Retina (tissue), 1 donor: Measurements from ENCODE around the gene PHB1.
"Not testable (repeated sequence)": the region's sequence is repeated elsewhere in the genome, so short reads cannot be mapped to it uniquely, and the experiment has no call there.

ENCODE experiments used
- DNase-seq: peaks from one replicate; pipeline ENCODE4 v3.0.0-alpha.2; 2016

PHB1 gene

DNA sequence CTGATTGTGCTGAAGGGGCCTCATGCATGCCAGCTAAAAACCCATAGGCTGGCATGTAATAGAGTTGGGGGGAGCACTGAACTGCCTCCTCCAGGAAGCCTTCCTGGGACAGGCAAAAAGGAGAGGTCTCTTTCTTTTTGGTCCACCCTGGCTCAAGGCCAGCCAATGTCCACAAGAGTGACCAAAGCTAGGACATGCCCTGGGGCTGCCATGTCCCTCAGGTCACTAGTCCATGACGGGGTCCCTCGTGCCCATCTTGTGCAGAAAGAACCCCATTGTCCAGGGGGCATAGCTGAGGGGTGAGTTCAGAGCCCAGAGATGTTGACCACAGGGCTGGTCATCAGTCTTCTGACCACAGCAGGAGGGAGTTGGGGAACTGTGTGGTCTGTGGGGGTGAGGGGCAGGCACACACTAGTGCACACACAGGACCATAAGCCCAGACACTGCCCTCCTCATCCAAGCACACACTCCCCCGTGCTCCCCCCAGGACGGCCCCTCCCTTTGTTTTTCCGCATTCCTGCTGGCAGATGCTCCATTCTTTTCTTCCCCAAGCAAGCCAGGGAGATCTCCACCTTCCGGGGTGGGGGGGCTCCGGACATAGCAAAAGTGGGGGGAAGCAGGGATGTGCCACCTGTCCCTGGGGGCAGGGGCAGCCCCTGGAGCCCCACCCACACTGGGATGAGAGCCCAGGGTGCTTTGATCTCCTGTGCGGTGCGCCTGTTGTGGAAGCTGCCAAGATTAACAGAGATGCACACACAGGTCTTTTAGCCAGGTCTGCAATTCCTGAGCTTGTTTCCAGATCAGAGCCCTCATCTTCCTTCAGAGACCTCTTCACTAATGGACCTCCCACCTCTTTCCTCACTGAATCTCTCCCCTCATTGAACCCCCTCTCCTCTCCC lies 25.2 kb upstream of the PHB1 start:
- no peak for DNase-seq

DNA sequence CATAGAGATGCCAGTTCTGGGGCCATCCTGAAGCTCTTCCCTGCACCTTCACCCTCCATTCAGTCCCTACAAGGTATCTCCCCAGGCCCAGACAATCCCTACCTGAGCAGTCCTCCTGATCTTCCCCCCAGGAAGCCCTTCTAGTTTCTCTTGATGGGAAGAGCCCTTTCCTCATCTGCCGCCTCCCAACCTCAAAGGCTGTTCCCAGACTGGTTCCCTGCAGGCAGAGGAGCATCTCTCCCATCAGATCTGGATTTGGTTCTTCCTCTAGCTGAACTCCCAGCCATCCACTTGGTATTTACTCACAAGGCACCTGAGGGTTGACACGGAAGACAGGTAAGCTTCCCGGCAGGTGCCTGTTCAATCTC lies 24.6 kb upstream of the PHB1 start:
- no peak for DNase-seq

DNA sequence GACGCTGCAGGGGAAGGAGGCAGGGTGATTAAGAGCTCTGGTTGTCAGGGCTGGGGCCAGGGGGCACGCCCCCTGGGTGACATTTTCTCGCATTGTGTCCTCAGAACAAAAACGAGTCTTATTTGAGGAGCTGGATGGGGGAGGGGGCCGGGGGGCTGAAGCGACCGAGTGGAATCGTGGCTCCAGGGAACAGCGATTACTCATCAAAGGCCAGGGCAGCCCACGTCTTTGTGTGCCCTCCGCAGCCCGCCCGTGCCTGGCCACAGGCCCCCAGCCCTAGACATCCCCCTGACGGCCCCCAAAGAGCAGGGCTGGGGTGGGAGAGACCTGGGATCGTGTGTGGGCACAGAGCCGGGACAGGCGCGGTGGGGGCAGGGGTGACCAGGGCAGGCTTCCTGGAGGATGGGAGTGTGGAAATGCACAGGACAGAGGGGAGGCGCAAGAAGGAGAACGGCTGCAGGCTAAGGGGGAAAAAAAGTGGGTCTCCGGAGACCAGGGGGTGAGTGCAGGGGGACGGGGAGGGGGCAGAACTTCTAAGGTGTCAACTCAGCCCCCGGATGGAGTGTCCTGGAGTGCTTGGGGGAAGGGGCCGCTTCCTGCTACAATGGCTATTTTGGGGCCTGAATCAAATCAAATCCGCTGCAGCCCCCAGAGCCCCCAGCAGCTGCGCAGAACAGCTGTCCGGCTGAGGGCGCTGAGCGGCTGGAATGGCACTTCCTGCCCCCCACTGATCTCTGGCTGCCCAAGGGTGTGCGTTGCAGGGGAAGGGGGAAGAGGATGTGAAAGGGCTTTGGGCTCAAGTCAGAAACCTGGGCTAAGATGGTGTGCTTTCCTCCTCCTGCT lies 24.0 kb upstream of the PHB1 start:
- peak; percentile 88 for DNase-seq

DNA sequence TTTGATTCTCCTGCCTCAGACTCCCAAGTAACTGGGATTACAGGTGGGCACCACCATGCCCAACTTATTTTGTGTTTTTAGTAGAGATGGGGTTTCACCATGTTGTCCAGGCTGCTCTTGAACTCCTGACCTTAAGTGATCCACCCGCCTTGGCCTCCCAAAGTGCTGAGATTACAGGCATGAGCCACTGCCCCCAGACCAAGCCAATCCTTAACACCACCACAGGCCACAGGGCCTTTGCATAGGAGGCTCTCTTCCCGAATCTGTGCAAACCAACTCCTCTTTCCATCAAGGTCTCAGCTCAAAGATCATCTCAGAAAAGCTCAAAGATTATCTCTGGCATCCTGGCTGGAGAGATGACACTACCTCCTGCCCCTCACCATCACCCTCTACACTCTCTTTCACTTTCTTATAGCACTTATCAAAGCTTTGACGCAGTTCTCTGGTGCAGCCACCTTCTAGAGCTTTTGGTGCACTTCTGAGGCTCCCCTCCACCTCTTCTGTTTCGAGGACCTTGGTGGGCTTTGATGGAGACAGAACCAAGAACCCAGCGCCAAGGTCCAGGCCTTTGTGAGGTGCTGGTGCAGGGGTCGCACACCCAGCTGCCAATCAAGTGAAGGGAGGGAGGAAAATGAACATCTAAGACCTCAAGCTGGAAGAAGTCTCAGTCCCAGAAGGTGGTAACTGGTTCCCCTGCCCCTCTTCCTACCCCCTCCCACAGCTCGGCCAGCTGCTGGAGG lies 23.2 kb upstream of the PHB1 start:
- DNase-seq = no peak

DNA sequence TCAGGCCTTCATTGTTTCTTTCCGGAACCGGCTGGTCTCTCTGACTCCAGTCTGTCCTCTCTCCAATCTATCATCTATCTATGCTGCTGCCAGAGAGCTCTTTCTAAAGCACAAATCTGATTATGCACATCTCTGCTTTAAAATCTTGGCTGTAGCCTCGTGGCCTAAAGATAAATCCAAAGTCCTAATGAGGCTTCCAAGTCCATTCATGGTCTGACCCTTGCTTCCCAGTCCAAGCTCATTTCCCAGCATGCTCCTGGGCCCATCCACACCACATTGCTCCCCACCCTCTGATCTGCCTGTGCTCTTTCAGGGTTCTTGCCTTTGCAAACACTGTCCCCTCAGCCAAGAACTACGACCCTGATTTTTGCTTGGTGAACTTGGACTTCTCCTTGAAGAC lies 21.5 kb upstream of the PHB1 start:
- no peak for DNase-seq

DNA sequence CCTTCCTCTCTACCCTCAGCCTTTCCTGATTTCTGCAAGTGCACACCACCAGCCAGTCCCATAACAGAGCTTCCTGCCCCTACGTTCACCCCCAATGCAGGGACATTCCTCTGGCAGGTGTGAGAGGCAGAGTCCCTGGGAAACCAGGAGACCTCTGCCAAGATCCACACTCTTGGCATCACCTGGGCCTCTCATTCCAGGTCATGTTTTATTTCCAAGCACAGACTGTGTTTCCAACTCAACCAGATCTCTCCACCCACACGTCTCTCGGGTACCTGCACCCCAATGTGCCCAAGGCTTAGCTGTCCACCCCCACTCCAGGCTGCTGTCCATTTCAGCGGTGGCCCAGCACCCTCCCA lies 21.0 kb upstream of the PHB1 start:
- DNase-seq = no peak

DNA sequence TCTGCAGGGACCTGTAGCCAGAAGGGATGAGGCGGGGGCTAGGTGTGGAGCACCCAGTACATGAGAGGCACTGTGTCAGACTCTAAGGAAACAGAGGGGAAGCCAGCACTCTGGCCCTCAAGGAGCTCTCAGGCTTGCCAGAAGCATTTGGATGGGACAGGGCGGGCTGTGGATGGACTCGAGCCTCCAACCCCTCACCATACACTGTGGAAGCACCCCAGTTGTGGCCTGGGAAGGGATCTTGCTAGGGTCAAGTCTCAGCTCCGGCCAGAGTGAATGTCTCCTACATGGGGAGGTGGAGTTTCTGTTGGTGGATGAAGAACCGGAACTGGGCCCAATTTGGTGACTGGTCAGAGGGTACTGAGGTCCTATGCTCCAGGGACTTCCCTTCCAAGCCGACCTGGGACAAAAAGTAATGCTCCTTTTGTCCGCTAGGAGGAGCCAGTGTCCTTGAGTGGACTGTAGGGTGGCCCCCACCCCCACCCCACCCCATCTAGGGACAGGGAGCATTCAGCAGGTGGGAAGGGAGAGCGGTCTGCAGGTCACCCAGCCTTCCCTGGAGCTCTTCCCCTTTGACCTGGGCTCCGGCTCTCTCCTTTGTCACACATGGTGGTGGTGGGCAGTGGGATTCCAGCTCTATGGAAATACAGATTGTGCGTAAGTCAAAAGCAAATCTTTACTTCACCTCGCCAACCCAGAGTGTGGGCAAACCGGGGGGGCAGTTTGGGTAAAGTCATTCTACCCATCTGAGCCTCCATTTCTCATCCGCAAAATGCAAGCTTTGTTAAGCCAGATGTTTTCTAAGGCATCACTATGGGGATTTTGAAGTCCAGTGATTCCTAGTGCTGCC lies 20.4 kb upstream of the PHB1 start:
- peak; percentile 67 for DNase-seq

DNA sequence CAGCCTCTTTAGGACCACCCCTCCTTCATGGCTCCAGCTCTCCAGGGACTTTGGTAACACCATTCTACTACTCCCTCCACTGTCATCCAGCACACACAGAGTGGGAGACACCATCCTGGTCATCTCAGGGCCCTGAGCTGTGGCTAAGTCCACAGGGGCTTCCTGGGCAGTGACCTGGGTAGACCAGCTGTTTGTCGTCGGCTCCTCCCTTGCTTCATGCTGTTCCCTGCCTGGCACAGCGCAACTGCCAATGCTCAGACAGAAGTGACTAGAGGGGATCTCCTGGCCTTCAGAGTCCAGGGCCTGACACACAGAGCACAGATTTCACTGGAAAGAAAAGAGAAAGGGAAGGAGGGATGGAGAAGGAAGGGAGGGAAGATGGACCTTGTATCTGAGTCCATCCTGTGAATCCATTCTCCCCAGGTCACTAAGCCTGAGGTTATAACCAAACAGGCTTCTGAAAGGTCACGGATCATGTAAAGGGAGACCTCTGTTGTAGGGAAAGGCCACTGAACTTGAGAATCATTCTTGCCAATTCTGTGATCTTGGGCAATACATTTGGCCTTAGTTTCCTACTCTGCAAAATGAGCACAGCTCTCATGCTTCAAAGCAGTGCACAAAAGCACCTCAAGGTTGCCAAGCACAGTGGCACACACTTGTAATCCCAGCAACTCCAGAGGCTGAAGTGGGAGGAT lies 18.5 kb upstream of the PHB1 start:
- DNase-seq = no peak

DNA sequence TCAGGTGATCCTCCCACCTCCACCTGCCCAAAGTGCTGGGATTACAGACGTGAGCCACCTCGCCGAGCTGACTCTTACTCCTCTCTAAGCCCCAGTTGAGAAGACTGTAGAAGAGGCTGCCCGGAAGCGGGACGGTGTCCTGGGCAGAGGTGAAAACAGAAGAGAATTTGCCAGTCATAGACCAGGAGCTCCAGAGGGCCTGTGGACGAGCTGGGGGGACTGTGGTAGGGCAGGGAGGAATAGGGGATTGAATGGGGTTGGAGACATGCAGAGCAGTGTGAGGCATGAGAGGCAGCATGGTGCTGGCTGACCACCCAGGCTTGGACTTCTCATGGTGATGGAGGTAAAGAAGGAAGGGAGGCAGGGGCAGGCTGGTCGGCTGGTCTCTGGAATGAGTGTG lies 17.1 kb upstream of the PHB1 start:
- DNase-seq = no peak

DNA sequence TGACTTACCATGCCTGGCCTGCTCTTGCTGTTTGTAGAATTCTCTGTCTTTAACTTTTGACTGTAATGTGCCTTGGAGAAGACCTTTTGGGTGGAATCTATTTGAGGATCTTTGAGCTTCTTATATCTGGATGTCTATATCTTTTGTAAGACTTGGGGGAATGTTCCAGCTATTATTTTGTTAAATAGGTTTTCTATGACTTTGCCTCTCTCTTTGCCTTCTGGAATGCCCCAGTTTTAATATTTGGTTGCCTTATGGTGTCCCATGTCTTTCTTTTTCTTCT lies 10.3 kb upstream of the PHB1 start:
- DNase-seq = no peak

DNA sequence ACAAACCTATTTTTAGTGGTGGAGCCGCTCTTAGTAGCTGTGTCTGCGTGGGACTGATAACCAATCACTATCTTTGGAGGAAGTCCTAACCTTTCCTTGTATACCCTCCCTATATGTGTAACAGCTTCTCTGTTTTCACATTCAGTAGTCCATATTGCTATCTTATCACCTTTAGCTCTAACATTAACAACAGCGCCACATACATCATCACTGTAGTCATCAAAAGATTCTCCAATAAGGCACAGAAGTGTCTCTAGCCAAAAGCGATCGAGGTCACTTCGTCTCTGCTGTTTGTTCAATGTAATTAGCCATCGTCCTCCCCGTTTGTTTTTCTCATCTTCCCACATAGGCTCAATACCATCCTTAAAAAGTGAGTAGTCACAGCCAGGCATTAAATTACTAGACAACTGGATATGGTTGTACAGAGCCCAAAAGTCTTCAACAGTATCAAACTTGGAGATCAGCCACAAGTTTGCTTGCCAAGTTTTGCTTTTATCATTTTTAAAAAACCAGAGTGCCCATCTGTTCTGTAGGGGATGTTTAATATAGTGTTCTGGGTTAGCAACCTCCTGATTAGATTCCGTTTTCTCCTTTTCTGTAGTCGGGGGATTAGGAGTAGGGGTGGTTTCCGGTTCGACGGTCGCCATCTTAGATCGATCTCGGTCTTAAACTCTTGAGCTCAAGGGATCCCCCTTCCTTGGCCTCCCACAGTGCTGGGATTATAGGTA lies 9.8 kb upstream of the PHB1 start:
- DNase-seq = not testable (repeated sequence)

DNA sequence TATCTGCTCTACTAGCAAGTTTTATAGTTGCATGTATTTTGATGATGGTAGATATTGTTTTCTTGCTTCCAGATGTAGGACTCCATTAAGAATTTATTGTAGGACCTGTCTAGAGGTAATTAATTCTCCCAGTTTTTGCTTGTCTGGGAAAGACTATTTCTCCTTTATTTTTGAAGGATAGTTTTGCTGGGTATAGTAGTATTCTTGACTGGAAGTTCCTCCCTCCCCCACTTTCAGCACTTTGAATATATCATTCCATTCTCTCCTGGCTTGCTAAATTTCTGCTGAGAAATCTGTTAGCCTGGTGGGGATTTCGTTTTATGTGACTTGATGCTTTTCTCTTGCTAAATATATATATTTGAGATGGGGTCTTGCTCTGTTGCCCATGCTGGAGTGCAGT lies 8.0 kb upstream of the PHB1 start:
- no peak for DNase-seq

DNA sequence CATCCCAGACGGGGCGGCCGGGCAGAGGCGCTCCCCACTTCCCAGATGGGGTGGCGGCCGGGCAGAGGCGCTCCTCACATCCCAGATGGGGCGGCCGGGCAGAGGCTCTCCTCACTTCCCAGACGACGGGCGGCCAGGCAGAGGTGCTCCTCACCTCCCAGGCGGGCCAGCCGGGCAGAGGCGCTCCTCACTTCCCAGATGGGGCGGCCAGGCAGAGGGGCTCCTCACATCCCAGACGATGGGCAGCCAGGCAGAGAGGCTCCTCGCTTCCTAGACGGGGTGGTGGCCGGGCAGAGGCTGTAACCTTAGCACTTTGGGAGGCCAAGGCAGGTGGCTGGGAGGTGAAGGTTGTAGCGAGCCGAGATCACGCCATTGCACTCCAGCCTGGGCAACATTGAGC lies 5.1 kb upstream of the PHB1 start:
- not testable (repeated sequence) for DNase-seq

DNA sequence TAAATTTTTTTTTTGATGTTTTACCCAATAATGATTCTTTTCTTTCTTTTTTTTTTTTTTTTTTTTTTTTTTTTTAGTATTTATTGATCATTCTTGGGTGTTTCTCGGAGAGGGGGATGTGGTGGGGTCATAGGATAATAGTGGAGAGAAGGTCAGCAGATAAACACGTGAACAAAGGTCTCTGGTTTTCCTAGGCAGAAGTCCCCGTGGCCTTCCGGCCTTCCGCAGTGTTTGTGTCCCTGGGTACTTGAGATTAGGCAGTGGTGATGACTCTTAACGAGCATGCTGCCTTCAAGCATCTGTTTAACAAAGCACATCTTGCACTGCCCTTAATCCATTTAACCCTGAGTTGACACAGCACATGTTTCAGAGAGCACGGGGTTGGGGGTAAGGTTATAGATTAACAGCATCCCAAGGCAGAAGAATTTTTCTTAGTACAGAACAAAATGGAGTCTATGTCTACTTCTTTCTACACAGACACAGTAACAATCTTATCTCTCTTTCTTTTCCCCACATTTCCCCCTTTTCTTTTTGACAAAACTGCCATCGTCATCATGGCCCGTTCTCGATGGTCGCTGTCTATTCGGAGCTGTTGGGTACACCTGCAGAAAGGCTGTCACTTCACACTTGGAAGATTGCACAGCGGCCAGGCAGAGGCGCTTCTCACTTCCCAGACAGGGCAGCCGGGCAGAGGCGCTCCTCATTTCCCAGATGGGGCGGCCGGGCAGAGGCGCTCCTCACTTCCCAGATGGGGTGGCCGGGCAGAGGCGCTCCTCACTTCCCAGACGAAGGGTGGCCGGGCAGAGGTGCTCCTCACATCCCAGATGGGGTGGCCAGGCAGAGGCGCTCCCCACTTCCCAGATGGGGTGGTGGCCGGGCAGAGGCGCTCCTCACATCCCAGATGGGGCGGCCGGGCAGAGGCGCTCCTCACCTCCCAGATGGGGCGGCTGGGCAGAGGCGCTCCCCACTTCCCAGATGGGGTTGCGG lies 4.4 kb upstream of the PHB1 start:
- DNase-seq = not testable (repeated sequence)

DNA sequence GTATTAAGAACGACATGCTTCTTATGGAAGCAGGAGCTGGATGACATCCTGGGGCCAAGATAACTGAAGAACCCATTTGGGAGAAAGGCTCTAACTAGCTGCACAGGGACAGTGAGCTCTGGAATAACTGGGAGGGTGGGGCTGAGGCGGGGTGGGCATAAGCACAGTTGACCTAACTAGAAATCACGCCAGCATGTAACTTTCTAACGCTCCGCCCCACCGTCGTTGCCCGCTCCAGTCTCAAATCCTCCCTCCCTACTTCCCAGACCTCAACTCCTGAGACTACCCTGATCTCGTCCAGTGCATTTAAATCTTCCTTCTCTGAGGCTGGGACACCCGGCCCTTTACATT lies 436 bp downstream of the PHB1 start:
- DNase-seq = no peak

DNA sequence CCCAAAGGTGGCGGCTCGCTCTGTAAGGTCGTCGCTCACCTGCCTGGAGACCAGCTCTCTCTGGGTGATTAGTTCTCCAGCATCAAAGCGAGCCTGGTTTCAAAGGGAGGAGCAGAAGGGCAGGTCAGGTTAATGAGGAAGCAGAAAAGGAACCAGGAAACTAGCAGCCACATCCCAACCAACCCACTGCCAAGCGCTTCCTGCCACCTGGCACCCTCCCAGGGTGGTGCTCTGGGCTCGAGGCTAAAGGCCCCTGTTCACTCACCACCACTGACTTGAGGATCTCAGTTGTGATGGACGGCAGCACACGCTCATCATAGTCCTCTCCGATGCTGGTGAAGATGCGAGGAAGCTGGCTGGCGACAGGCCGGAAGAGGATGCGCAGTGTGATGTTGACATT lies 5.6 kb downstream of the PHB1 start:
- no peak for DNase-seq

DNA sequence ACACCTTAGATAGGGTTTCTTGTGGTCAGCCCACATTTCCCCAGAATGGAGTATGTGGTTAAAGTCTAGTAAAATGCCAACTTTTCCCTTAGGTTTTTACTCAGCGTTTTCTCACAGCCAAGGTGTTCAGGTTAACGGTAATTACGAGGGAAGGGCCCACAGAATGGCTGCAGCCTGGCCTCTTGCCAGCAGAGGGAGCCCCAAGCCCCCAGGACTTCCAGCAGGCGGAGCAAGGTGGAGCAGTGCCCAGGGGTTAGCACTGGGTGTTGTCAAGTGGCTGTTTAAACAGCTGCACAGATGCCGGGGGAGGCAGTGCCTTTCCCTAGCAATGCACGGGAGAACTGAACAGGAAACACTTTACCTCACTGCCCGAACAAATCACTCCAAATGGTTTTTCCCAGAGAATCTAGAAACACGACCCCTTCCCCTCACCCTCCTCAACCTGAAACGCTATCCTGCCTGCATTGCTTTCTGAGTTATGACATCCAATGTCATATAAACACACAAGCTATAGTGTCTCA lies 6.6 kb downstream of the PHB1 start:
- DNase-seq = peak; percentile 89

DNA sequence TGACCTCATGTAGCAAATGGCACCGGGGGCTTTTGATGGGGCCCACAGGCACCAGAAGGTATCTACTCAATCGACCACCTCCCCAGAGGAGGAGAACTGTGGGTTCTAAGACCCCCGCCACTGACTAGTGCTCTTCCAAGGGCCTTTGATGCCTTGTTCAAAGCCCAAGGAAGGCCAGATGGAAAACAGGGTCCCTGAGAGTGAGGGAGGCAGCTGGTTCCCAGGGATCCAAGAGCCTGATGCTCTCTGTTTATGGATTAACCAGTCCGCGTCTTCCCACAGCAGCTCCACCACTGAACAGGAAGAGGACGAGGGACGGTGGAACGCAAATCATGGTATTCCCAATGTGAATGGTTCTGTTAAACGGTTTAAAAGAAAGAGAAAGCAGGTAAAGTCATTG lies 7.6 kb downstream of the PHB1 start:
- no peak for DNase-seq

DNA sequence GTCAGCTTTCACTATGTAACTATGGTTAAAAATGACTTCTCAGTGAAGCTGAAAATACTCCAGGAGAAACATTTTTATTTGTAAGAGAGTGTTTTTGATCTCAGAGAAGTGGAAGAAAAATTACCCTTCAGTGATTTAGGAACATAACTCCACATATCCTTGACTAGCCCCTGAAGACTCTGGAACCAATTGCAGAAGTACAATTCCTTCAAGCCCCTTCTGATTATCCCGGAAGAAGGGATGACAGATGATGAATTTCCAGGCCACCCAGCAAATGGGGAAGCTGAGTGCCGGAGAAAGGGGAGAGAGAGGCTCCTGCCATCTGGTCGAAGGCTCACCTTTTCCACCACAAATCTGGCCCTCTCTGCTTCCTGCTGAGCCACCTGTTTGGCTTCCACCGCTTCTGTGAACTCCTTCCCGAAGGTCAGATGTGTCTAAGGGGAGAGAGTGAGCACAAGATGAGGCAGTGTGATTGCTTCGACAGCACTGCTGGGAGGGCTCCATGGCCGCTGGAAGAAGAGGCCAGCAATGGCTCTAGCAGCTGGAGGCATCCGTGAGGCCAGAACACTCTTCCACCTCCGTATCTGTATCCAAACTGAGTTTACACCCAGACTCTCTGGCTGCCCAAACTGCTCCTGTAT lies 8.1 kb downstream of the PHB1 start:
- DNase-seq = no peak

DNA sequence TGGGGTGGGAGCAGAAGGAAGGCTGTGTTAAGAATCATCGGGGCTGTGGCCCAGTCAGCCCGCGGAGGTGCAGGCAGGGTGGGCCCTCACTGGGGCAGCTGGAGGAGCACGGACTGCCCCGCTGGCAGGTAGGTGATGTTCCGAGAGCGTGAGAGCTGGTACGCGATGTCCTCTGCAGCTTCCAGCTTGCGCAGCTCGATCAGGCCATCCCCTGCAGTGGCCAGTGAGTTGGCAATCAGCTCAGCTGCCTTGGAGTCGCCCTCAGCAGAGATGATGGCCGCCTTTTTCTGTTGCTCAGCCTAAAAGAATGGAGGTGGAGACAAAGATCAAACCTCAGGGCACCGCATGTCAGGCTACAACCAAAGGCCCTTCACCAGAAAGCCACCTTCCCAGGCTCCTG lies 9.8 kb downstream of the PHB1 start:
- DNase-seq = no peak
